ENCODE results near the gene KRTAP2-1. TPM values are rescaled to one million over a fixed set of nuclear protein-coding genes. Genes with fewer than 3 reads are reported as not detected.

The KRTAP2-1 gene
- not detected for total RNA-seq

GRCh38 chr17:41046735-41047465 is at the start of gene KRTAP2-1:
Gene KRTAP2-1 (minus strand): TSS chr17:41047316. CDS start chr17:41047267, 49 bp downstream.

GRCh38 chr17:41084100-41084856 is 37.2 kb upstream of the KRTAP2-1 start, which contains the start of gene KRTAP4-7:
Gene KRTAP4-7 (plus strand): TSS chr17:41084150. CDS start chr17:41084207, 57 bp downstream.

GRCh38 chr17:41065829-41066624 is 18.9 kb upstream of the KRTAP2-1 start, which contains the start of gene KRTAP2-4:
Gene KRTAP2-4 (minus strand): TSS chr17:41065879. CDS start chr17:41065845, 34 bp downstream.

GRCh38 chr17:41060052-41060604 is 13.0 kb upstream of the KRTAP2-1 start, which contains the start of gene KRTAP2-3:
Gene KRTAP2-3 (minus strand): TSS chr17:41060114. CDS start chr17:41060050, 64 bp downstream.

GRCh38 chr17:41055130-41055529 is 8.0 kb upstream of the KRTAP2-1 start, which contains the start of gene KRTAP2-2:
Gene KRTAP2-2 (minus strand): TSS chr17:41055230. CDS start chr17:41055211, 19 bp downstream.

GRCh38 chr17:41040783-41041571 is 6.1 kb downstream of the KRTAP2-1 start, which contains the start of gene KRTAP1-1:
Gene KRTAP1-1 (minus strand): TSS chr17:41041450. CDS start chr17:41041397, 53 bp downstream.

GRCh38 chr17:41034346-41034935 is 12.7 kb downstream of the KRTAP2-1 start, which contains the start of gene KRTAP1-3:
Gene KRTAP1-3 (minus strand): TSS chr17:41034874. CDS start chr17:41034821, 53 bp downstream.

GRCh38 chr17:41029633-41030245 is 17.4 kb downstream of the KRTAP2-1 start, which contains the start of gene KRTAP1-4:
Gene KRTAP1-4 (minus strand): TSS chr17:41030195. CDS start chr17:41030078, 117 bp downstream.

GRCh38 chr17:41026715-41027471 is 20.2 kb downstream of the KRTAP2-1 start, which contains the start of gene KRTAP1-5:
Gene KRTAP1-5 (minus strand): TSS chr17:41027208. CDS start chr17:41027155, 53 bp downstream.

GRCh38 chr17:41008811-41009210 is 38.3 kb downstream of the KRTAP2-1 start, which contains the start of gene KRTAP3-1:
Gene KRTAP3-1 (minus strand): TSS chr17:41009128. CDS start chr17:41009074, 54 bp downstream.

GRCh38 chr17:40999563-40999962 is 47.6 kb downstream of the KRTAP2-1 start, which contains the start of gene KRTAP3-2:
Gene KRTAP3-2 (minus strand): TSS chr17:40999906. CDS start chr17:40999853, 53 bp downstream.

Small RNA genes within 50 kb of the gene (small RNA-seq; reads per million reads assigned to genes)
- not detected for gene KRTAP3-4P (ENCODE audit: low replicate concordance)

Other genes with a start within 250 kb of the KRTAP2-1 start
- gene KRT28, start 247.4 kb downstream of the KRTAP2-1 start, total RNA-seq: not detected
- gene KRT10, start 224.7 kb downstream of the KRTAP2-1 start, total RNA-seq: 2.8 TPM
- not detected for gene KRT12, start 180.1 kb downstream of the KRTAP2-1 start, total RNA-seq
- gene KRT20, start 162.1 kb downstream of the KRTAP2-1 start, total RNA-seq: not detected
- not detected for gene KRT23, start 109.7 kb downstream of the KRTAP2-1 start, total RNA-seq
- not detected for gene KRT39, start 80.4 kb downstream of the KRTAP2-1 start, total RNA-seq
- not detected for gene KRT40, start 63.0 kb downstream of the KRTAP2-1 start, total RNA-seq
- gene KRTAP3-3, start 53.2 kb downstream of the KRTAP2-1 start, total RNA-seq: not detected
- gene KRTAP3-2, start 47.4 kb downstream of the KRTAP2-1 start, total RNA-seq: not detected
- gene KRTAP3-1, start 38.2 kb downstream of the KRTAP2-1 start, total RNA-seq: not detected
- gene KRTAP1-5, start 20.1 kb downstream of the KRTAP2-1 start, total RNA-seq: not detected
- not detected for gene KRTAP1-4, start 17.1 kb downstream of the KRTAP2-1 start, total RNA-seq
- not detected for gene KRTAP1-3, start 12.4 kb downstream of the KRTAP2-1 start, total RNA-seq
- gene KRTAP1-1, start 5.9 kb downstream of the KRTAP2-1 start, total RNA-seq: not detected
- not detected for gene KRTAP2-2, start 7.9 kb upstream of the KRTAP2-1 start, total RNA-seq
- gene KRTAP2-3, start 12.8 kb upstream of the KRTAP2-1 start, total RNA-seq: not detected
- not detected for gene KRTAP2-4, start 18.6 kb upstream of the KRTAP2-1 start, total RNA-seq
- not detected for gene KRTAP4-7, start 36.8 kb upstream of the KRTAP2-1 start, total RNA-seq
- not detected for gene KRTAP4-8, start 50.8 kb upstream of the KRTAP2-1 start, total RNA-seq
- gene KRTAP4-16, start 54.9 kb upstream of the KRTAP2-1 start, total RNA-seq: not detected
- not detected for gene KRTAP4-9, start 58.1 kb upstream of the KRTAP2-1 start, total RNA-seq
- not detected for gene KRTAP4-11, start 71.1 kb upstream of the KRTAP2-1 start, total RNA-seq
- not detected for gene KRTAP4-12, start 76.9 kb upstream of the KRTAP2-1 start, total RNA-seq
- gene KRTAP4-6, start 93.2 kb upstream of the KRTAP2-1 start, total RNA-seq: not detected
- gene KRTAP4-5, start 102.5 kb upstream of the KRTAP2-1 start, total RNA-seq: not detected
- not detected for gene KRTAP4-4, start 113.4 kb upstream of the KRTAP2-1 start, total RNA-seq
- gene KRTAP4-3, start 120.9 kb upstream of the KRTAP2-1 start, total RNA-seq: not detected
- gene KRTAP4-2, start 130.9 kb upstream of the KRTAP2-1 start, total RNA-seq: not detected
- not detected for gene KRTAP4-1, start 137.6 kb upstream of the KRTAP2-1 start, total RNA-seq
- not detected for gene KRTAP9-1, start 142.6 kb upstream of the KRTAP2-1 start, total RNA-seq
- not detected for gene KRTAP9-2, start 179.3 kb upstream of the KRTAP2-1 start, total RNA-seq
- gene KRTAP9-3, start 185.1 kb upstream of the KRTAP2-1 start, total RNA-seq: not detected
- gene KRTAP9-8, start 190.7 kb upstream of the KRTAP2-1 start, total RNA-seq: not detected
- gene KRTAP9-4, start 202.4 kb upstream of the KRTAP2-1 start, total RNA-seq: not detected
- gene KRTAP9-9, start 208.1 kb upstream of the KRTAP2-1 start, total RNA-seq: not detected
- not detected for gene KRTAP9-6, start 218.1 kb upstream of the KRTAP2-1 start, total RNA-seq
- not detected for gene KRTAP9-7, start 228.4 kb upstream of the KRTAP2-1 start, total RNA-seq

Measured in parietal lobe (tissue), 2 donors.